Measurements from ENCODE around the gene PTAFR.

Gene PTAFR

GRCh38 chr1:28134651-28135207 lies 41.8 kb downstream of the PTAFR start:
- no peaks in the 10 kb centered on the region for H3K27me3 ChIP-seq (ENCODE audit: control insufficient read depth in 2 of 2, insufficient read depth in 2 of 2, low read length in 2 of 2)
- H3K4me3 ChIP-seq (ENCODE audit: low read length in 2 of 2) = no peak overlapping the region
- no peak overlapping the region for H3K27ac ChIP-seq (ENCODE audit: low read depth in 2 of 2, low read length in 2 of 2)
- H3K36me3 ChIP-seq (ENCODE audit: control insufficient read depth in 2 of 2, insufficient read depth in 2 of 2, low read length in 2 of 2) = no peaks in the 10 kb centered on the region
- no peaks in the 10 kb centered on the region for H3K4me1 ChIP-seq (ENCODE audit: control insufficient read depth in 2 of 2, insufficient read depth in 2 of 2, low read length in 2 of 2)
- H3K9ac ChIP-seq (ENCODE audit: low read depth in 1 of 2, low read length in 2 of 2) = no peak overlapping the region
- no peaks in the 10 kb centered on the region for H3K9me3 ChIP-seq (ENCODE audit: control insufficient read depth in 2 of 2, low read length in 2 of 2)

- Histone ChIP-seq H3K4me1 (ENCODE audit: control insufficient read depth in 2 of 2, insufficient read depth in 2 of 2, low read length in 2 of 2) (no peaks in the 10 kb centered on the region), H3K27me3 (ENCODE audit: control insufficient read depth in 2 of 2, insufficient read depth in 2 of 2, low read length in 2 of 2) (no peaks in the 10 kb centered on the region), H3K27ac (ENCODE audit: low read depth in 2 of 2, low read length in 2 of 2) (no peak overlapping the region), H3K36me3 (ENCODE audit: control insufficient read depth in 2 of 2, insufficient read depth in 2 of 2, low read length in 2 of 2) (no peaks in the 10 kb centered on the region), H3K9me3 (ENCODE audit: control insufficient read depth in 2 of 2, low read length in 2 of 2) (no peaks in the 10 kb centered on the region), H3K9ac (ENCODE audit: low read depth in 1 of 2, low read length in 2 of 2) (no peak overlapping the region), H3K4me3 (ENCODE audit: low read length in 2 of 2) (no peak overlapping the region)
Measured at GRCh38 chr1:28132171-28133167, 44.0 kb downstream of the PTAFR start.

DNA sequence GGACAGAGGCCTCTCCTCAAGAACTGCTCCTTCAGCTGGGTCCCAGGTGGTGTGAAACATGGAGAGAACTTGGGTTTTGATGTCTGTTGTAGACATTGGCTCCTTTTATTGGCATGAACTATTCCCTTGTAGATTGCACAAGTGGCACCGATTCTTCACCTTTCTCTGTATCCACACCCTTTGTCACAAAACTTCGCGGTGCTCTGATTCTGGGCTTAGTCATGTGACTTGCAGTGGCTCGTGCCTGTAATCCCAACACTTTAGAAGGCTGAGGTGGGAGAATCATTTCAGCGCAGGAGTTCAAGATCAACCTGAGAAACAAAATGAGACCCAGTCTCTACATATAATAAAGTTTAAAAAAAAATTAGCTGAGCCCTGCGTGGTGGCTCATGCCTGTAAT lies 45.6 kb downstream of the PTAFR start:
- Histone ChIP-seq H3K9me3 (ENCODE audit: control insufficient read depth in 2 of 2, low read length in 2 of 2) (no peaks in the 10 kb centered on the region), H3K9ac (ENCODE audit: low read depth in 1 of 2, low read length in 2 of 2) (no peak overlapping the region), H3K27me3 (ENCODE audit: control insufficient read depth in 2 of 2, insufficient read depth in 2 of 2, low read length in 2 of 2) (no peaks in the 10 kb centered on the region), H3K27ac (ENCODE audit: low read depth in 2 of 2, low read length in 2 of 2) (no peak overlapping the region), H3K4me3 (ENCODE audit: low read length in 2 of 2) (no peak overlapping the region), H3K36me3 (ENCODE audit: control insufficient read depth in 2 of 2, insufficient read depth in 2 of 2, low read length in 2 of 2) (no peaks in the 10 kb centered on the region), H3K4me1 (ENCODE audit: control insufficient read depth in 2 of 2, insufficient read depth in 2 of 2, low read length in 2 of 2) (no peaks in the 10 kb centered on the region)

- H3K4me1 ChIP-seq (ENCODE audit: control insufficient read depth in 2 of 2, insufficient read depth in 2 of 2, low read length in 2 of 2) = no peaks in the 10 kb centered on the region
- H3K27ac ChIP-seq (ENCODE audit: low read depth in 2 of 2, low read length in 2 of 2) = no peak overlapping the region
- no peak overlapping the region for H3K9ac ChIP-seq (ENCODE audit: low read depth in 1 of 2, low read length in 2 of 2)
Measured at GRCh38 chr1:28129150-28129549, 47.3 kb downstream of the PTAFR start.

DNA sequence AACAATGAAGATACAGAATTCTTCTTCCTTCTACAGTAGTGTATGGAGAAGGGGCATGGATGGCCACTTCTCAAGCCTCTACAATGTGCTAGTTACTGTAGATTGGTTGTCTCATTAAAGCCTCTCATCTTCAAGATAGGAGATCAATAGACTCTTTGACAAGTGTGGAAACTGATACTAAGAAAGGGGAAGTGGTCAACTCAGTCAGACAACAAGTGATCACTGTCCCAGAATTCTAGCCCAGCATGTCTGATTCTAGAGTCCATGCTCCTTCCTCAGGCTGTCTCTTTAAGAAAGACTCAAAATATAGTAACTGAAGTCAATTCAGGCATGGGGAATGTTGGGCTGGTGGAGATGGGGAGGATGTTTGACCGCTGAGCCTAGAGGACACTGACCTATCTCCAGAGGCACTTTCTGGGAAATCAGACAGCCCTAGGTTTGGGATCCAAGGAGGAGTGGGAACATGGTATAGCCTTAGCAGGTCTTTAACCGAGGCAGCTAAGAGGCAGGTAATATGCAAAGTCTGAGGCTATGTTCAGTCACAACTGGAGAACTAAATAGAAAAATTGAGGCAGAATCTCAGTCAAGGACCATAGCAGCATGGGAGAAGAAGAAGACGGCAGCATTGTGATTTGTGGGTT lies 48.8 kb downstream of the PTAFR start:
- Histone ChIP-seq H3K27ac (ENCODE audit: low read depth in 2 of 2, low read length in 2 of 2) (peak overlapping the region in 1 of 2 donors; percentile 25), H3K4me3 (ENCODE audit: low read length in 2 of 2) (no peak overlapping the region), H3K27me3 (ENCODE audit: control insufficient read depth in 2 of 2, insufficient read depth in 2 of 2, low read length in 2 of 2) (no peaks in the 10 kb centered on the region), H3K4me1 (ENCODE audit: control insufficient read depth in 2 of 2, insufficient read depth in 2 of 2, low read length in 2 of 2) (no peaks in the 10 kb centered on the region), H3K9ac (ENCODE audit: low read depth in 1 of 2, low read length in 2 of 2) (no peak overlapping the region), H3K36me3 (ENCODE audit: control insufficient read depth in 2 of 2, insufficient read depth in 2 of 2, low read length in 2 of 2) (no peaks in the 10 kb centered on the region), H3K9me3 (ENCODE audit: control insufficient read depth in 2 of 2, low read length in 2 of 2) (no peaks in the 10 kb centered on the region)

More at GRCh38 chr1:28129150-28129549, 47.3 kb downstream of the PTAFR start:
- Histone ChIP-seq H3K36me3 (ENCODE audit: control insufficient read depth in 2 of 2, insufficient read depth in 2 of 2, low read length in 2 of 2) (no peaks in the 10 kb centered on the region), H3K27me3 (ENCODE audit: control insufficient read depth in 2 of 2, insufficient read depth in 2 of 2, low read length in 2 of 2) (no peaks in the 10 kb centered on the region), H3K4me3 (ENCODE audit: low read length in 2 of 2) (no peak overlapping the region), H3K9me3 (ENCODE audit: control insufficient read depth in 2 of 2, low read length in 2 of 2) (no peaks in the 10 kb centered on the region)

- Histone ChIP-seq H3K4me3 (ENCODE audit: low read length in 2 of 2) (no peak overlapping the region), H3K9ac (ENCODE audit: low read depth in 1 of 2, low read length in 2 of 2) (no peak overlapping the region), H3K36me3 (ENCODE audit: control insufficient read depth in 2 of 2, insufficient read depth in 2 of 2, low read length in 2 of 2) (no peaks in the 10 kb centered on the region), H3K27ac (ENCODE audit: low read depth in 2 of 2, low read length in 2 of 2) (no peak overlapping the region), H3K27me3 (ENCODE audit: control insufficient read depth in 2 of 2, insufficient read depth in 2 of 2, low read length in 2 of 2) (no peaks in the 10 kb centered on the region), H3K4me1 (ENCODE audit: control insufficient read depth in 2 of 2, insufficient read depth in 2 of 2, low read length in 2 of 2) (no peaks in the 10 kb centered on the region), H3K9me3 (ENCODE audit: control insufficient read depth in 2 of 2, low read length in 2 of 2) (no peaks in the 10 kb centered on the region)
Measured at GRCh38 chr1:28126783-28127490, 49.6 kb downstream of the PTAFR start.

DNA sequence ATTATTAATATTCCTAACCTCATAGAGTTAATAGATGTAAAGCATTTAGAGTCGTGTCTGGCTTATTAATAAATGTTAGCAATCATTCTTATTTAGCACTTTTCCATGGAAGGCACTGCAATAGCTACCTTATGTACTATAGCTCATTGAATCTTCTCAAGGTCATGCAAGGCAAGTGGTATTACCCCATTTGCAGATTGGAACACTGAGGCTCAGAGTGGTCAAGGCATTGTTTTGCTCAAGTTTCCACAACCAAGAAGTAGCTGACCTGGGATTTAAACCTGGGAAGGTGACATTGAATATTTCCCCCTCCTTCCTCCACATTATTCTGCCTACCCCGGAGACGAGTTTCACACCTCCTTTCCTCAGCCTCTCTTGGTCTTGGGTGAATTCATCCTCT lies 50.3 kb downstream of the PTAFR start:
- H3K27ac ChIP-seq (ENCODE audit: low read depth in 2 of 2, low read length in 2 of 2) = peak overlapping the region; percentile 5 to 22
- no peaks in the 10 kb centered on the region for H3K36me3 ChIP-seq (ENCODE audit: control insufficient read depth in 2 of 2, insufficient read depth in 2 of 2, low read length in 2 of 2)
- no peak overlapping the region for H3K9ac ChIP-seq (ENCODE audit: low read depth in 1 of 2, low read length in 2 of 2)
- H3K4me3 ChIP-seq (ENCODE audit: low read length in 2 of 2) = peak overlapping the region in 1 of 2 donors; percentile 39
- no peaks in the 10 kb centered on the region for H3K4me1 ChIP-seq (ENCODE audit: control insufficient read depth in 2 of 2, insufficient read depth in 2 of 2, low read length in 2 of 2)
- H3K27me3 ChIP-seq (ENCODE audit: control insufficient read depth in 2 of 2, insufficient read depth in 2 of 2, low read length in 2 of 2) = no peaks in the 10 kb centered on the region
- H3K9me3 ChIP-seq (ENCODE audit: control insufficient read depth in 2 of 2, low read length in 2 of 2) = no peaks in the 10 kb centered on the region

DNA sequence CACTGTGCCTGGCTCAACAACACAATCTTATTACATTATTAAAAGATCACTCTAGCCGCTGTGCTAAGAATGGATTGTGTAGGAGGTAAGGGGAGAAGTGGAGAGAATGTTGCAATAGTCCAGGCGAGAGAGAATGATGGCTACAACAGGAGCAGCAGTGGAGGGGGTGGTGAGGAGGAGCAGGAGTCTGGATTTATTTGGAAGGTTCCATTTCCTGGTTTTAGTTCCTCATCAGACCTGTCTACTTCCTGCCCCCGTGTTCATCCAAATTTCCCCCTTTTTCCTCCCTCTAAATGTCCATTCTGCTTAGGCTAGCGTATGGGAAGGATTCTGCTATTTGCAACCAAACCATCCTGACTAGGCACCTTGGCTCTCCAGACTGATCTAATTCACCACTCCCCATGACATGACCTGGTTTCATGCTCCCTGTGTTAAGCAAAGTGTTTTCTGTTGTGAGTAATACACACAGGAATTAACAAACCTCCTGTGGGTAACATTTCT lies 53.0 kb downstream of the PTAFR start:
- H3K9ac ChIP-seq (ENCODE audit: low read depth in 1 of 2, low read length in 2 of 2) = no peak overlapping the region
- no peaks in the 10 kb centered on the region for H3K36me3 ChIP-seq (ENCODE audit: control insufficient read depth in 2 of 2, insufficient read depth in 2 of 2, low read length in 2 of 2)
- H3K27ac ChIP-seq (ENCODE audit: low read depth in 2 of 2, low read length in 2 of 2) = no peak overlapping the region
- H3K9me3 ChIP-seq (ENCODE audit: control insufficient read depth in 2 of 2, low read length in 2 of 2) = no peaks in the 10 kb centered on the region
- H3K27me3 ChIP-seq (ENCODE audit: control insufficient read depth in 2 of 2, insufficient read depth in 2 of 2, low read length in 2 of 2) = no peaks in the 10 kb centered on the region
- H3K4me1 ChIP-seq (ENCODE audit: control insufficient read depth in 2 of 2, insufficient read depth in 2 of 2, low read length in 2 of 2) = no peaks in the 10 kb centered on the region
- no peak overlapping the region for H3K4me3 ChIP-seq (ENCODE audit: low read length in 2 of 2)

- H3K4me1 ChIP-seq (ENCODE audit: control insufficient read depth in 2 of 2, insufficient read depth in 2 of 2, low read length in 2 of 2) = no peaks in the 10 kb centered on the region
- no peak overlapping the region for H3K4me3 ChIP-seq (ENCODE audit: low read length in 2 of 2)
- H3K9me3 ChIP-seq (ENCODE audit: control insufficient read depth in 2 of 2, low read length in 2 of 2) = no peaks in the 10 kb centered on the region
- H3K27me3 ChIP-seq (ENCODE audit: control insufficient read depth in 2 of 2, insufficient read depth in 2 of 2, low read length in 2 of 2) = no peaks in the 10 kb centered on the region
- no peaks in the 10 kb centered on the region for H3K36me3 ChIP-seq (ENCODE audit: control insufficient read depth in 2 of 2, insufficient read depth in 2 of 2, low read length in 2 of 2)
- no peak overlapping the region for H3K27ac ChIP-seq (ENCODE audit: low read depth in 2 of 2, low read length in 2 of 2)
- no peak overlapping the region for H3K9ac ChIP-seq (ENCODE audit: low read depth in 1 of 2, low read length in 2 of 2)
Measured at GRCh38 chr1:28122183-28122582, 54.3 kb downstream of the PTAFR start.

Measured in mucosa of rectum (tissue), 2 donors.